GM23338 (cell line): ENCODE results near the gene RPGRIP1L. TPM values are rescaled to one million over a fixed set of nuclear protein-coding genes. Genes with fewer than 3 reads are reported as not detected.

ENCODE experiments used
- ATAC-seq: fragments of 200-7000 bp; cut with Tn5 transposase; 3 replicates; pipeline ENCODE4 v1.9.1; 2020
- DNase-seq: peaks from one replicate; pipeline ENCODE4 v3.0.0-alpha.2; 2015; ENCODE audit warnings: low spot score
- H2AFZ ChIP-seq: fragments of 200-600 bp; sonication (generic); 2 replicates; pipeline ENCODE4 v1.8.0; 2016; ENCODE audit warnings: antibody characterized with exemption, mild to moderate bottlenecking, moderate library complexity
- H3F3A ChIP-seq: fragments of 200-600 bp; sonication (generic); replicated peaks from 2 replicates; pipeline ENCODE4 v1.8.0; 2017; ENCODE audit warnings: antibody characterized with exemption, mixed run types, low read depth
- H3K27ac ChIP-seq: fragments of 200-600 bp; sonication (generic); 2 replicates; pipeline ENCODE4 v1.6.1; 2016; ENCODE audit warnings: low read depth
- H3K27me3 ChIP-seq: fragments of 200-600 bp; sonication (generic); 2 replicates; pipeline ENCODE4 v1.8.0; 2016; ENCODE audit warnings: mild to moderate bottlenecking, mixed run types, moderate library complexity; ENCODE audit not compliant: insufficient read depth
- H3K36me3 ChIP-seq: fragments of 200-600 bp; sonication (generic); 2 replicates; pipeline ENCODE4 v1.8.0; 2016; ENCODE audit warnings: mild to moderate bottlenecking; ENCODE audit not compliant: insufficient read depth
- H3K4me1 ChIP-seq: fragments of 200-600 bp; sonication (generic); 2 replicates; pipeline ENCODE4 v1.8.0; 2016; ENCODE audit warnings: mild to moderate bottlenecking, moderate library complexity; ENCODE audit not compliant: insufficient read depth
- H3K4me2 ChIP-seq: fragments of 200-600 bp; sonication (generic); 2 replicates; pipeline ENCODE4 v1.7.1; 2017; ENCODE audit warnings: mixed run types
- H3K4me3 ChIP-seq: fragments of 200-600 bp; sonication (generic); 2 replicates; pipeline ENCODE4 v1.6.1; 2016; ENCODE audit warnings: mixed run types
- H3K79me2 ChIP-seq: fragments of 200-600 bp; sonication (generic); replicated peaks from 2 replicates; pipeline ENCODE4 v1.8.0; 2017; ENCODE audit warnings: mild to moderate bottlenecking; ENCODE audit not compliant: insufficient read depth
- H3K9me2 ChIP-seq: fragments of 200-600 bp; sonication (generic); 2 replicates; pipeline ENCODE4 v1.8.0; 2017; ENCODE audit not compliant: insufficient read depth
- H4K20me1 ChIP-seq: fragments of 200-600 bp; sonication (generic); replicated peaks from 2 replicates; pipeline ENCODE4 v1.8.0; 2017; ENCODE audit warnings: mild to moderate bottlenecking; ENCODE audit not compliant: insufficient read depth
- H3K27ac Mint-ChIP-seq: 2 replicates; pipeline ENCODE4 v1.8.0; 2020; ENCODE audit warnings: inconsistent platforms, mild to moderate bottlenecking, moderate library complexity, mixed read lengths
- H3K27me3 Mint-ChIP-seq: 3 replicates; pipeline ENCODE4 v1.8.0; 2022; ENCODE audit warnings: low read depth, mild to moderate bottlenecking, moderate library complexity, mixed read lengths, inconsistent platforms; ENCODE audit not compliant: insufficient read depth, poor library complexity
- H3K36me3 Mint-ChIP-seq: 3 replicates; pipeline ENCODE4 v1.8.0; 2021; ENCODE audit warnings: low read depth, mild to moderate bottlenecking, inconsistent platforms, moderate library complexity, mixed read lengths
- H3K4me1 Mint-ChIP-seq: 3 replicates; pipeline ENCODE4 v1.8.0; 2020; ENCODE audit warnings: mild to moderate bottlenecking, inconsistent platforms, mixed read lengths
- H3K4me3 Mint-ChIP-seq: 3 replicates; pipeline ENCODE4 v1.8.0; 2021; ENCODE audit warnings: moderate library complexity, mild to moderate bottlenecking, inconsistent platforms, mixed read lengths
- H3K9me3 Mint-ChIP-seq: 3 replicates; pipeline ENCODE4 v1.8.0; 2020; ENCODE audit warnings: moderate library complexity, mild to moderate bottlenecking, inconsistent platforms, mixed read lengths
- CREB1 ChIP-seq: fragments of 250-450 bp; sonication (Bioruptor Pico); IDR thresholded peaks from 2 replicates; pipeline ENCODE4 v1.5.0; 2020; ENCODE audit warnings: low read depth, mild to moderate bottlenecking, moderate library complexity
- EZH2 ChIP-seq: fragments of 200-600 bp; sonication (generic); IDR thresholded peaks from one replicate; pipeline ENCODE4 v1.8.0; 2017; ENCODE audit warnings: antibody characterized with exemption, mild to moderate bottlenecking, low read depth; ENCODE audit not compliant: unreplicated experiment
- EZH2phosphoT487 ChIP-seq: fragments of 200-600 bp; sonication (generic); IDR thresholded peaks from one replicate; pipeline ENCODE4 v1.8.1; 2018; ENCODE audit warnings: antibody characterized with exemption; ENCODE audit not compliant: unreplicated experiment
- JUNB ChIP-seq: IDR thresholded peaks from one replicate; pipeline ENCODE4 v1.6.1; 2016; ENCODE audit warnings: antibody characterized with exemption; ENCODE audit not compliant: unreplicated experiment
- NANOG ChIP-seq: IDR thresholded peaks from 2 replicates; pipeline ENCODE4 v1.6.1; 2016; ENCODE audit warnings: antibody characterized with exemption, borderline replicate concordance
- POLR2AphosphoS5 ChIP-seq: IDR thresholded peaks from 2 replicates; pipeline ENCODE4 v1.6.1; 2016; ENCODE audit warnings: antibody characterized with exemption, low read depth
- STAT1 ChIP-seq: IDR thresholded peaks from one replicate; pipeline ENCODE4 v1.6.1; 2016; ENCODE audit warnings: antibody characterized with exemption; ENCODE audit not compliant: unreplicated experiment
- ZNF114 ChIP-seq: fragments of 250-450 bp; sonication (Bioruptor Pico); IDR thresholded peaks from 2 replicates; pipeline ENCODE4 v1.5.0; 2020; ENCODE audit warnings: mild to moderate bottlenecking, moderate library complexity
- ZNF331 ChIP-seq: fragments of 250-450 bp; sonication (Bioruptor Pico); IDR thresholded peaks from 2 replicates; pipeline ENCODE4 v1.5.0; 2020; ENCODE audit warnings: low read depth, mild to moderate bottlenecking, moderate library complexity
- ZNF462 ChIP-seq: fragments of 250-450 bp; sonication (Bioruptor Pico); IDR thresholded peaks from 2 replicates; pipeline ENCODE4 v1.5.0; 2020; ENCODE audit warnings: mild to moderate bottlenecking, moderate library complexity
- polyA plus RNA-seq: library from polyadenylated mRNA; unstranded; fragments of >200 nt; fragmentation: Nextera tagmentation; extraction: Ambion mirVana; gene quantifications from 2 replicates; pipeline ENCODE4 v1.2.1, GENCODE V29; 2016
- total RNA-seq: library from RNA; depleted of rRNA; stranded (reverse); fragments of >200 nt; shearing (Covaris generic); gene quantifications from 2 replicates; pipeline ENCODE4 v1.2.3, GENCODE V29; 2014
- TF ChIP-seq, protein P1 (sequence below), 2 experiments: fragments of 200-600 bp in 1 of 2; sonication (generic) in 1 of 2; conservative IDR thresholded peaks; 2 replicates each; pipeline versions ENCODE4 v1.5.1 to v1.6.1; 2016 to 2017; ENCODE audit warnings: antibody characterized with exemption in 2 of 2, low read depth in 2 of 2, mild to moderate bottlenecking in 2 of 2, moderate library complexity in 1 of 2

The RPGRIP1L gene
- total and polyA plus RNA-seq, 2 experiments from 2014 or later, result 11.4 to 21.3 TPM

GRCh38 chr16:53625221-53625620, 78.4 kb downstream of the RPGRIP1L start (continued):
- TF ChIP-seq, protein P1, sequence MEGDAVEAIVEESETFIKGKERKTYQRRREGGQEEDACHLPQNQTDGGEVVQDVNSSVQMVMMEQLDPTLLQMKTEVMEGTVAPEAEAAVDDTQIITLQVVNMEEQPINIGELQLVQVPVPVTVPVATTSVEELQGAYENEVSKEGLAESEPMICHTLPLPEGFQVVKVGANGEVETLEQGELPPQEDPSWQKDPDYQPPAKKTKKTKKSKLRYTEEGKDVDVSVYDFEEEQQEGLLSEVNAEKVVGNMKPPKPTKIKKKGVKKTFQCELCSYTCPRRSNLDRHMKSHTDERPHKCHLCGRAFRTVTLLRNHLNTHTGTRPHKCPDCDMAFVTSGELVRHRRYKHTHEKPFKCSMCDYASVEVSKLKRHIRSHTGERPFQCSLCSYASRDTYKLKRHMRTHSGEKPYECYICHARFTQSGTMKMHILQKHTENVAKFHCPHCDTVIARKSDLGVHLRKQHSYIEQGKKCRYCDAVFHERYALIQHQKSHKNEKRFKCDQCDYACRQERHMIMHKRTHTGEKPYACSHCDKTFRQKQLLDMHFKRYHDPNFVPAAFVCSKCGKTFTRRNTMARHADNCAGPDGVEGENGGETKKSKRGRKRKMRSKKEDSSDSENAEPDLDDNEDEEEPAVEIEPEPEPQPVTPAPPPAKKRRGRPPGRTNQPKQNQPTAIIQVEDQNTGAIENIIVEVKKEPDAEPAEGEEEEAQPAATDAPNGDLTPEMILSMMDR (conservative IDR thresholded peaks at IDR 0.05; ENCODE audit: low read depth in 2 of 2), result no peak

DNA sequence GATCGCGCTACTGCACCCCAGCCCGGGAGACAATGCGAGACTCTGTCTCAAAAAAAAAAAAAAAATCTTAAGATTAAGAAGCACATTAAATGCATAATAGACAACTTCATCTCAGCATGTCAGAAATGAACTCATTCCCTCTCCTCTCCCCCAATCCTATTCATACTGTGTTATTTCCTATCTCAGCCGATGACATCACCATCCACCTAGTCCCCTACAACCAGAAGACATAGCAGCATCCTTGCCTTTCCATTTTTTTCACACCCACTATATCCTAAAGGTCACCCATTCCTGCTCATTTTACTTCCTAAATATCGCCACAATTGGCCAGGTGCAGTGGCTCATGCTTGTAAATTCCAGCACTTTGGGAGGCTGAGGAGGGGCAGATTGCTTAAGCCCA, 81.3 kb downstream of the RPGRIP1L start:
- DNase-seq (no peak), ATAC-seq (no peak)
- Histone ChIP-seq H3K4me3 (no peak overlapping the region), H3K27me3 (no peaks in the 10 kb centered on the region), H3F3A (no peaks in the 10 kb centered on the region), H3K27ac (no peak overlapping the region), H3K79me2 (no peaks in the 10 kb centered on the region), H2AFZ (no peak overlapping the region), H4K20me1 (no peaks in the 10 kb centered on the region), H3K36me3 (no peaks in the 10 kb centered on the region), H3K4me2 (no peak overlapping the region), H3K4me1 (no peaks in the 10 kb centered on the region), H3K9me2 (no peaks in the 10 kb centered on the region)
- Mint-ChIP-seq H3K27ac (no peak overlapping the region), H3K4me3 (no peak overlapping the region), H3K27me3 (no peaks in the 10 kb centered on the region), H3K9me3 (peaks cover 7% of the 10 kb centered on the region; the same call in 2 of the 3 replicates), H3K4me1 (no peaks in the 10 kb centered on the region), H3K36me3 (peaks cover 6% of the 10 kb centered on the region; the same call in 2 of the 3 replicates)
- TF ChIP-seq EZH2, result no peak
- TF ChIP-seq ZNF462 (CRISPR knock-in tag), result no peak
- no peak for TF ChIP-seq NANOG
- TF ChIP-seq EZH2phosphoT487, result no peak
- TF ChIP-seq CREB1 (CRISPR knock-in tag), result no peak
- TF ChIP-seq ZNF331, result no peak
- TF ChIP-seq, protein P1 (conservative IDR thresholded peaks at IDR 0.05; ENCODE audit: low read depth in 2 of 2), result no peak
- TF ChIP-seq ZNF114, result no peak
- TF ChIP-seq JUNB, result no peak
- TF ChIP-seq POLR2AphosphoS5, result no peak
- no peak for TF ChIP-seq STAT1
